ENCODE measurements around the gene CCDC188.

The CCDC188 gene

GRCh38 chr22:20105456-20106204 is 45.2 kb downstream of the CCDC188 start:
- DNase-seq (ENCODE audit: low spot score) = no peak

DNA sequence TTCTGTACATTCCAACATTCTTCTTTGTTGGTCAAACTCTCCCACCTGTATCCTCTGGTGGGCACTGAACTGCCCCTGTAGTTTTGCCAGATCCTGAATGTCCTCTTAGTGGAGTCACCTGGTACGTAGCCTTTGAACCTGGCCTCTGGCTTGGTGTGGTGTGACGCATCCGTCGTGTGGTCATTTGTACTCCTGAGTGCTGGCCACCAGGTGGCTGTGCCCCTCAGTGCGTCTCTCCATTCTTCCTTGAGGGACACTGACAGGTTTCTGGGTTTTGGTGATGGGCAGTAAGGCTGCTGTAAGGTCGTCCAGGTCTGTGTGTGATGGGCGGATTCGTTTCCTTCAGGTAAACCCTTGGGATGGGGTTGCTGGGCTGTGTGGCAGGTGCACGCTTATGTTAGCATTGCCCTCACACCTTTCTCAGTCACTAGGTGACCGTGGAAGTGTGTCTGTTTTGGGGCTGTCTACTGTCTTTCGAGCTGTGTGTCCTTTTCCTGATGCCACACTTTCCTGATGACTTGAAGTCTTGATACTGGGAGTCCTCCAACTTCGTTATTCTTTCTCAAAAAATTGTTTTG is 48.6 kb downstream of the CCDC188 start:
- no peak for DNase-seq (ENCODE audit: low spot score)

DNA sequence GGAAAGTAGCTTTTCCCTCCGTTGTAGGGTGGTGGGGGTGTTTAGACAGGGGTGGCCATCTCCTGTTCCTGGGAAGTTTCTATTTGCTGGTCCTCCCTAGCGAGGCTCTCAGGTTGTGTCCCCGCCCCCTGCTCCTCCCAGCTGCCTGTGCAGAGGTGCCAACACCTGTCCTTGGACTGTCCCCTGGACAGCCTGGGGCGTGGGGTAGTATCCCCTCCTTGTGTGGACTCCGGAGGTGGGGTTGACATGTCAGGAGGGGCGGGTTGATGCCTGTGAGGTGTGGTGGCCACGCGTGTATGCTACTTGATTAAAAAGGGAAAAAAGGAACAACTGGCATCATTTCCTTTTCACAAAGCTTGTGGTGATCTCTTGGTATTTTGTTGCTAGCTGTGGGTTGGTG is 49.2 kb downstream of the CCDC188 start:
- no peak for DNase-seq (ENCODE audit: low spot score)

GRCh38 chr22:20099099-20099711 is 51.6 kb downstream of the CCDC188 start:
- no peak for DNase-seq (ENCODE audit: low spot score)

Data from left forelimb (tissue), 1 donor.